Sigmoid colon (tissue), 7 donors: Measurements from ENCODE around the gene CLEC3B. TPM values are rescaled to one million over a fixed set of nuclear protein-coding genes. Genes with fewer than 3 reads are reported as not detected.
A peak's percentile ranks its signal among the peaks of the same experiment; 100 is the strongest.

Experiments
- DNase-seq: peaks from one replicate; pipeline ENCODE4 v3.0.0-alpha.2; 2019
- H3K27ac ChIP-seq, 4 donors: fragments of 200-600 bp; sonication (generic); one replicate each; pipeline ENCODE4 v1.5.1; 2016 to 2019; ENCODE audit warnings: mild to moderate bottlenecking in 1 of 4
- H3K27me3 ChIP-seq, 3 donors: fragments of 200-600 bp; sonication (generic); one replicate each; pipeline ENCODE4 v1.5.1; 2019; ENCODE audit warnings: mild to moderate bottlenecking in 1 of 3
- H3K36me3 ChIP-seq, 4 donors: fragments of 200-600 bp; sonication (generic); one replicate each; pipeline ENCODE4 v1.5.1; 2016 to 2019
- H3K4me1 ChIP-seq, 4 donors: fragments of 200-600 bp; sonication (generic); one replicate each; pipeline ENCODE4 v1.5.1; 2017 to 2019
- H3K4me3 ChIP-seq, 4 donors: fragments of 200-600 bp; sonication (generic); one replicate each; pipeline ENCODE4 v1.5.1; 2017 to 2019; ENCODE audit warnings: mild to moderate bottlenecking in 2 of 4, moderate library complexity in 1 of 4
- H3K9me3 ChIP-seq, 4 donors: fragments of 200-600 bp in 3 of 4; sonication (generic) in 3 of 4; one replicate each; pipeline versions ENCODE4 v1.5.1 to v1.6.1; 2013 to 2019
- EP300 ChIP-seq, 4 donors: sonication (generic); formaldehyde crosslinking; IDR thresholded peaks; one replicate each; pipeline ENCODE4 v1.6.1; 2017; ENCODE audit warnings: antibody characterized with exemption in 4 of 4
- POLR2A ChIP-seq, 2 donors: fragments of 450-650 bp; IDR thresholded peaks; one replicate each; pipeline ENCODE4 v1.6.1; 2016; ENCODE audit warnings: antibody characterized with exemption in 2 of 2, mild to moderate bottlenecking in 2 of 2, moderate library complexity in 2 of 2
- POLR2AphosphoS5 ChIP-seq, 4 donors: sonication (generic); formaldehyde crosslinking; IDR thresholded peaks; one replicate each; pipeline ENCODE4 v1.6.1; 2017; ENCODE audit warnings: antibody characterized with exemption in 4 of 4
- WGBS, 2 donors: extraction: QIAGEN DNeasy Blood & Tissue Kit; methylation state at CpG; one replicate each; pipeline ENCODE4 v1.1.7; 2013; 5-methylcytosine and 5-hydroxymethylcytosine counted together
- intact Hi-C: fragments of 100-400 bp; cut with DNase I; formaldehyde crosslinking; loops from one replicate; pipeline ENCODE4 v1.15.1; 2023
- polyA plus RNA-seq, 3 donors: library from polyadenylated mRNA; stranded (reverse); fragments of 200-250 nt; gene quantifications; one replicate each; pipeline ENCODE4 v1.2.3, GENCODE V29; 2013
- total RNA-seq, 4 donors: library from RNA; depleted of rRNA; stranded (reverse); fragments of >200 nt; gene quantifications; one replicate each; pipeline ENCODE4 v1.1.0, GENCODE V29; 2016
- TF ChIP-seq, protein P1 (sequence below), 4 experiments: fragments of 450-650 bp in 3 of 4; fragments of 200-600 bp in 1 of 4; IDR thresholded peaks; one replicate each; pipeline ENCODE4 v1.5.1; 2016 to 2019; ENCODE audit warnings: antibody characterized with exemption in 4 of 4, mild to moderate bottlenecking in 3 of 4, moderate library complexity in 2 of 4
- donor health status: healthy with polysubstance abuse.
- donor health status: Bipolar disorder and iron deficiency.
- donor health status: healthy.

CLEC3B gene
- total and polyA plus RNA-seq, 7 donors = 8.8 to 97.2 (median 35.3) TPM

DNA sequence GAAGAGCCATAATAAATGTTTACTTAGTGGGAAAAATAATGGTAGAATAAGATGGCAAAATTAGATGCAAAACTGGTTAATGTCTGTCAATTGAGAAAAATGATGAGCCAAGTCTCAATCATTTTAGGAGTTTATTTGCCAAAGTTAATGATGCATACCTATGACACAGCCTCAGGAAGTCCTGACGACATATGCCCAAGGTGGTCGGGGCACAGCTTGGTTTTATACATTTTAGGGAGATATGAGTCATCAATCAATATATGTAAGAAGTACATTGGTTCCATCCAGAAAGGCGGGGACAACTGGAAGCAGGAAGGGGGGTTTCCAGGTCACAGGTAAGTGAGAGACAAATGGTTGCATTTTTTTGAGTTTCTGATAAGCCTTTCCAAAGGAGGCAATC is 31.5 kb downstream of the CLEC3B start:
- DNase-seq = no peak
- Histone ChIP-seq H3K4me1 (peaks cover 0 to 44% (median 35%) of the 10 kb centered on the region in 4 donors), H3K4me3 (no peak overlapping the region), H3K27me3 (no peaks in the 10 kb centered on the region), H3K27ac (peak overlapping the region; percentile 69 to 79 (median 72)), H3K9me3 (no peaks in the 10 kb centered on the region), H3K36me3 (no peaks in the 10 kb centered on the region)
- TF ChIP-seq POLR2AphosphoS5 (IDR thresholded peaks at IDR 0.05) (no peak), POLR2A (IDR thresholded peaks at IDR 0.05) (no peak), EP300 (IDR thresholded peaks at IDR 0.05) (no peak)
- TF ChIP-seq, protein P1, sequence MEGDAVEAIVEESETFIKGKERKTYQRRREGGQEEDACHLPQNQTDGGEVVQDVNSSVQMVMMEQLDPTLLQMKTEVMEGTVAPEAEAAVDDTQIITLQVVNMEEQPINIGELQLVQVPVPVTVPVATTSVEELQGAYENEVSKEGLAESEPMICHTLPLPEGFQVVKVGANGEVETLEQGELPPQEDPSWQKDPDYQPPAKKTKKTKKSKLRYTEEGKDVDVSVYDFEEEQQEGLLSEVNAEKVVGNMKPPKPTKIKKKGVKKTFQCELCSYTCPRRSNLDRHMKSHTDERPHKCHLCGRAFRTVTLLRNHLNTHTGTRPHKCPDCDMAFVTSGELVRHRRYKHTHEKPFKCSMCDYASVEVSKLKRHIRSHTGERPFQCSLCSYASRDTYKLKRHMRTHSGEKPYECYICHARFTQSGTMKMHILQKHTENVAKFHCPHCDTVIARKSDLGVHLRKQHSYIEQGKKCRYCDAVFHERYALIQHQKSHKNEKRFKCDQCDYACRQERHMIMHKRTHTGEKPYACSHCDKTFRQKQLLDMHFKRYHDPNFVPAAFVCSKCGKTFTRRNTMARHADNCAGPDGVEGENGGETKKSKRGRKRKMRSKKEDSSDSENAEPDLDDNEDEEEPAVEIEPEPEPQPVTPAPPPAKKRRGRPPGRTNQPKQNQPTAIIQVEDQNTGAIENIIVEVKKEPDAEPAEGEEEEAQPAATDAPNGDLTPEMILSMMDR (IDR thresholded peaks at IDR 0.05) = no peak
- intact Hi-C loops = loop anchor here (5.0 kb wide), 1 partner anchor 155 kb away; no protein-coding TSS in a partner anchor
- WGBS, 2 donors = 71 to 83% methylated on average over 3 of the region's 3 CpGs

GRCh38 chr3:45059132-45059531 is 33.0 kb downstream of the CLEC3B start:
- no peak for DNase-seq
- no peak overlapping the region for H3K4me3 ChIP-seq
- no peaks in the 10 kb centered on the region for H3K27me3 ChIP-seq
- intact Hi-C loops = loop anchor here (5.0 kb wide), 1 partner anchor 153 kb away; no protein-coding TSS in a partner anchor
- H3K9me3 ChIP-seq = no peaks in the 10 kb centered on the region
- no peak overlapping the region for H3K27ac ChIP-seq
- 92 to 94% methylated on average over 2 of the region's 2 CpGs for WGBS, 2 donors
- H3K36me3 ChIP-seq = no peaks in the 10 kb centered on the region
- TF ChIP-seq POLR2A (IDR thresholded peaks at IDR 0.05) (no peak), POLR2AphosphoS5 (IDR thresholded peaks at IDR 0.05) (no peak), EP300 (IDR thresholded peaks at IDR 0.05) (no peak)
- TF ChIP-seq, protein P1 (IDR thresholded peaks at IDR 0.05) = no peak
- peaks cover 0 to 40% (median 34%) of the 10 kb centered on the region in 4 donors for H3K4me1 ChIP-seq

- WGBS, 2 donors = 70 to 71% methylated on average over 4 of the region's 4 CpGs
- H3K9me3 ChIP-seq = no peaks in the 10 kb centered on the region
- no peak overlapping the region for H3K4me3 ChIP-seq
- TF ChIP-seq, protein P1 (IDR thresholded peaks at IDR 0.05) = no peak
- no peak for TF ChIP-seq POLR2AphosphoS5 (IDR thresholded peaks at IDR 0.05)
- TF ChIP-seq POLR2A (IDR thresholded peaks at IDR 0.05) = no peak
- no peak for TF ChIP-seq EP300 (IDR thresholded peaks at IDR 0.05)
- H3K36me3 ChIP-seq = no peaks in the 10 kb centered on the region
- DNase-seq = no peak
- no peaks in the 10 kb centered on the region for H3K27me3 ChIP-seq
- H3K4me1 ChIP-seq = peaks cover 0 to 31% (median 24%) of the 10 kb centered on the region in 4 donors
- intact Hi-C loops = no loop called here
- no peak overlapping the region for H3K27ac ChIP-seq
Observed at GRCh38 chr3:45060165-45060892, 34.2 kb downstream of the CLEC3B start.

DNA sequence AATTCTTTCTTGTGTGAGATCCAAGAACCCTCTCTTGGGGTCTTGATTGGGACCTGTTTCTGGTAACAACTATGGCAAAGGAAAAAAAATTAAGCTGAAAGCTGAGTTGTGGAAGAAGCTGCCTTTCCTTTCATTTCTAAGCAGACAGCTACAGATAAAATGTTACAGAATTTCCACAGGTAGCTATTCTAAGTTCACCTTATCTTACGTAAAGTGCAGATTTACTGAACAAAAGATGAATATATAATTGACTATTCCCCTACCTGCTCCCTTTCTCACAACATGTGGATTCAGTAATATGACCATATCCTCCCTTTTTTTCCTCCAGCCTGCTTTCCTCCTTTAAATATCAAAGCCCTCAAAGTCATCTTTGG is 36.6 kb downstream of the CLEC3B start:
- Histone ChIP-seq H3K9me3 (no peaks in the 10 kb centered on the region), H3K36me3 (no peaks in the 10 kb centered on the region), H3K27me3 (no peaks in the 10 kb centered on the region), H3K4me1 (peaks cover 0 to 8% (median 3%) of the 10 kb centered on the region in 4 donors), H3K4me3 (no peak overlapping the region), H3K27ac (peak overlapping the region in 1 of 4 donors; percentile 30)
- 96 to 98% methylated on average over 1 of the region's 1 CpG for WGBS, 2 donors
- no peak for DNase-seq
- TF ChIP-seq POLR2AphosphoS5 (IDR thresholded peaks at IDR 0.05) (no peak), POLR2A (IDR thresholded peaks at IDR 0.05) (no peak), EP300 (IDR thresholded peaks at IDR 0.05) (no peak)
- TF ChIP-seq, protein P1 (IDR thresholded peaks at IDR 0.05) = no peak
- intact Hi-C loops = no loop called here
